ENCODE data around the gene MSLN. TPM values are rescaled to one million over a fixed set of nuclear protein-coding genes. Genes with fewer than 3 reads are reported as not detected.

Gene MSLN
- total and polyA plus RNA-seq, 5 experiments from 2014 or later: not detected

DNA sequence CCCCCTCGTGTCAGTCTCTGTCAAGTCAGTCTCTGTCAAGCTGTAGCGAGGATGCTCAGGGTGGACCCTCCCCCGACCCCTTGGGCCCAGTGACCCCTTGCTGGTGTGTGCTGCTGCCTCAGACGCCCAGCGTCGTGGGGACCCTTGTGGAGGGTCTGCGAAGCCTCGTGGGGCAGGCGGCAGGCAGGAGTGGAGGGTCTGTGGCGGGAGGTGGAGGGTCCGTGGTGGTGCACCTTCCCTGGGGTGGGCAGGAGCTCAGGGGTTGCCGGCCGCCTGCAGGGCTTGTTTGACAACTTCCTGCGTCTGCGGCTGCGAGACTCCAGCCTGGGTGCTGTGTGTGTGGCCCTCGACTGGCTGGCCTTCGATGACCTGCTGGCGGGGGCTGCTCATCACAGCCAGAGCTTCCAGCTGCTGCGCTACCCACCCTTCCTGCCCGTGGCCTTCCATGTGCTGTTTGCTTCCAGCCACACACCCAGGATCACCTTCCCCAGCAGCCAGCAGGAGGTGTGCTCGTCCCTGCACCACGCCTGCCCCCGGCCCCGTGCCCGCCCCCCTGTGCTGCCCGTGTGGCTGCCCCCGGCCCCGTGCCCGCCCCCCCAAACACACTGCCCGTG lies 34.4 kb downstream of the MSLN start:
- ATAC-seq (no peak), DNase-seq (no peak)
- Mint-ChIP-seq H3K27ac (no peak overlapping the region), H3K4me1 (peaks cover 0 to 5% (median under 1%) of the 10 kb centered on the region in 4 donors), H3K27me3 (peaks cover 0 to 15% (median 0%) of the 10 kb centered on the region in 5 donors), H3K36me3 (peaks cover 0 to 6% (median 0%) of the 10 kb centered on the region in 3 donors), H3K4me3 (no peak overlapping the region), H3K9me3 (peaks cover 0 to 3% (median 0%) of the 10 kb centered on the region in 9 donors)
- POLR2A ChIA-PET: no interaction called here

DNA sequence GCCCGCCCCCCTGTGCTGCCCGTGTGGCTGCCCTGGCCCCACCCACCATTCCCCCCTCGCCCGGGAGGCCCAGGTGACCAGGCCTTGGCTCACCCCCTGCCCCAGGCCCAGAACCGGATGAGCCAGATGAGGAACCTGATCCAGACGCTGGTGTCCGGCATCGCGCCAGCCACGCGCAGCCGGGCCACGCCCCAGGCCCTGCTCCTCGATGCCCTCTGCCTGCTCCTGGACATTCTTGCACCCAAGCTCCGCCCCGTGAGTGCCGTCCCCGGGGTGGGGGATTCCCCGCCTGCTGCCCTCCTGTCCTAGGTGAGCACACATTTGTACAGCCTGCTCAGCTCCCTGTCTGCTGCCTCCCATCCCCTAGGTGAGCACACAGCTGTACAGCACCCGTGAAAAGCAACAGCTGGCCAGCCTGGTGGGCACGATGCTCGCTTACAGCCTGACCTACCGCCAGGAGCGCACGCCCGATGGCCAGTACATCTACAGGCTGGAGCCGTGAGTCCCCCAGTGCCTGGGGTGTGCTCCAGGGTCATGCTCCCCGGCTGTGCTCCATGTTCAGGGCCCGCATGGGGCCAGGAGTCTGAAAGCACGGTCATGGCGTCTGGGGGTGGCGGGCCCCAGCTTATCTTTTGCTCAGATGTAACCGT lies 35.2 kb downstream of the MSLN start:
- no peak for ATAC-seq
- POLR2A ChIA-PET: interaction anchor here (1.0 kb wide), 1 partner anchor 54 kb away, joined by 3 read pairs; no protein-coding TSS in a partner anchor
- peak overlapping the region in 1 of 10 donors; percentile 18 for H3K27ac Mint-ChIP-seq

DNA sequence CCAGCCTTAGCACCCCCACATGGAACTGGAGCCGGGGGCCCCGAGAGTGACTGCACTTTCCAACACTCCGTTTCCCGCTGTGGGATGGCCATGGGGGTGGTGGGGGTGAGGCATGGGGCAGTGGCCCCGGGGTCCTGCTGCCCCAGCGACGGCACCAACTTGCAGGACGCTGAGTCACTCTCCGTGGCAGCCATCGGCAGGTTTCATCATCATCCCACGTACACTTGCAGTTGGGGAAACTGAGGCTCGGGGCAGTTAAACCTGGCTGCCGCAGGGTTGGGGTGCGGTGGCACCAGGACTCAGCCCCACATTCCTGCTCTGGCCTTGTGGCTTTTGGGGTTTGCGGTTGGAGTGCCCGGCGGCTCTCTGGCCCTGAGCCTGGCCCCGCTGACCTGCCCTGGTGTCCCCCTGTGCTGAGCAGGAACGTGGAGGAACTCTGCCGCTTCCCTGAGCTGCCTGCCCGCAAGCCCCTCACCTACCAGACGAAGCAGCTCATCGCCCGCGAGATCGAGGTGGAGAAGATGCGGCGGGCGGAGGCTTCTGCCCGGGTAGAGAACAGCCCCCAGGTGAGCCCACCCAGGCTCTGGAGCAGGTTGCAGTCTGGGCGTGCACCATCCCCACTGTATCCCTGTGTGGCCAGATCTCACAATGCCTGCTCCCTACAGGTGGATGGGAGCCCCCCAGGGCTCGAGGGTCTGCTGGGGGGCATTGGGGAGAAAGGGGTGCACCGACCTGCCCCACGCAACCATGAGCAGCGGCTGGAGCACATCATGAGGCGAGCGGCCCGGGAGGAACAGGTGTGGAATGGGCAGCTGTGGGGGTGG lies 36.0 kb downstream of the MSLN start:
- POLR2A ChIA-PET: interaction anchor here (1.0 kb wide), 1 partner anchor 55 kb away, joined by 3 read pairs; no protein-coding TSS in a partner anchor
- no peak overlapping the region for H3K27ac Mint-ChIP-seq
- H3K36me3 Mint-ChIP-seq: peaks cover 0 to 3% (median 0%) of the 10 kb centered on the region in 3 donors
- peaks cover 0 to 3% (median 0%) of the 10 kb centered on the region in 9 donors for H3K9me3 Mint-ChIP-seq
- H3K4me1 Mint-ChIP-seq: peaks cover 0 to 2% (median under 1%) of the 10 kb centered on the region in 4 donors
- peaks cover 0 to 21% (median 0%) of the 10 kb centered on the region in 5 donors for H3K27me3 Mint-ChIP-seq
- DNase-seq (no peak), ATAC-seq (no peak)
- peak overlapping the region in 1 of 10 donors; percentile 29 for H3K4me3 Mint-ChIP-seq

More for the DNA sequence above, 35.2 kb downstream of the MSLN start:
- peaks cover 0 to 15% (median 0%) of the 10 kb centered on the region in 5 donors for H3K27me3 Mint-ChIP-seq
- H3K4me3 Mint-ChIP-seq: no peak overlapping the region
- H3K4me1 Mint-ChIP-seq: peaks cover 0 to 5% (median under 1%) of the 10 kb centered on the region in 4 donors
- DNase-seq: no peak
- peaks cover 0 to 6% (median 0%) of the 10 kb centered on the region in 3 donors for H3K36me3 Mint-ChIP-seq
- peaks cover 0 to 3% (median 0%) of the 10 kb centered on the region in 9 donors for H3K9me3 Mint-ChIP-seq

DNA sequence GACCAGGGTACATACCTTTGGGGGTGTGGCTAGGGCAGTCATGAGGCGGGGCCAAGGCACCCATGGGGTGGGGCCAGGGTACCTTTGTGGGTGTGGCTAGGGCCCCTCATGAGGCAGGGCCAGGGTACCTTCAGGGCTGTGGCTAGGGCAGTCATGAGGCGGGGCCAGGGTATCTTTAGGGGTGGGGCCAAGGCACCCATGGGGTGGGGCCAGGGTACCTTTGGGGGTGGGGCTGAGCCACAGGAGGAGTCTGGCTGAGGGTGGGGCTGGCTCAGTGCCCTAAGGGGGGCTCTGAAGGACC lies 36.5 kb downstream of the MSLN start:
- Mint-ChIP-seq H3K4me3 (no peak overlapping the region), H3K4me1 (peaks cover 0 to 2% (median under 1%) of the 10 kb centered on the region in 4 donors), H3K9me3 (peaks cover 0 to 3% (median 0%) of the 10 kb centered on the region in 9 donors), H3K36me3 (peaks cover 0 to 2% (median 0%) of the 10 kb centered on the region in 3 donors), H3K27me3 (peaks cover 0 to 26% (median 5%) of the 10 kb centered on the region in 5 donors), H3K27ac (no peak overlapping the region)
- DNase-seq (no peak), ATAC-seq (no peak)
- POLR2A ChIA-PET: no interaction called here

DNA sequence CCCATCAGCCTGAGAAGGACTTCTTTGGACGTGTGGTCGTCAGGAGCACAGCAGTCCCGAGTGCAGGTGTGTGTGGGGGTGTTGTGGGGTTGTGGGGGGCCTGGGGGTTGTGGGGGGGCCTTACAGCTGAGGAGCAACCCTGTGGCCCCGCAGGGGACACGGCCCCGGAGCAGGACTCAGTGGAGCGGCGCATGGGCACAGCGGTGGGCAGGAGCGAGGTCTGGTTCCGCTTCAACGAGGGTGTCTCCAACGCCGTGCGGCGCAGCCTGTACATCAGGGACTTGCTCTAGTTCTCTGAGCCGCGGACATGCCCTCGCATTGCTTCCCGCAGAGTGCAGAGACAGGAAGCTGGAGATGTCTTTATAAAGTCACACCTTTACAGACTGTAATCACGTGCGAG lies 37.2 kb downstream of the MSLN start:
- no peak for ATAC-seq
- Mint-ChIP-seq H3K4me3 (no peak overlapping the region), H3K27me3 (peaks cover 0 to 32% (median 5%) of the 10 kb centered on the region in 5 donors), H3K27ac (no peak overlapping the region), H3K36me3 (peaks cover 0 to 2% (median 0%) of the 10 kb centered on the region in 3 donors), H3K4me1 (peaks cover 0 to 2% (median under 1%) of the 10 kb centered on the region in 4 donors), H3K9me3 (peaks cover 0 to 3% (median 0%) of the 10 kb centered on the region in 9 donors)
- no peak for DNase-seq
- POLR2A ChIA-PET: interaction anchor here (0.6 kb wide), 1 partner anchor 11 kb away, joined by 3 read pairs; no protein-coding TSS in a partner anchor

DNA sequence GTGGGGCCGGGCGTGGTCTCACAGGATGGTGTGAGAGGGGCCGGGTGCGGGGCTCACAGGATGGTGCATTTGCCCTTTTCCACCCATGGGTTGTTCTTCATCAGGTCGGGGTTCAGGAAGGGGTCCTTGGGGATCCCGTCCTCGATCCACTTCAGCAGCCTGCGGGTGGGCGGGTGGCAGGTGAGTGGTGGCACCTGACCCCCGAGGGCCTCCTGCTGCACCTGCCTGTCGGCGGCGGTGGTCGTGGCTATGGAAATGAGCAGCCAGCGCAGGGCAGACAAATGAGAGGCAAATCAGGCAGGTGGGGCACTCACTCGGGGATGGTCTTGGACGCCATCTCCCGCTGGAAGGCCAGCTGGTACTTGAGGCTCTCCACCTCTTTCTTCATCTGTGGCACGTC lies 38.1 kb downstream of the MSLN start:
- Mint-ChIP-seq H3K4me3 (no peak overlapping the region), H3K9me3 (peaks cover 0 to 3% (median 0%) of the 10 kb centered on the region in 9 donors), H3K27ac (no peak overlapping the region), H3K4me1 (peaks cover 0 to 2% (median under 1%) of the 10 kb centered on the region in 4 donors), H3K27me3 (peaks cover 0 to 35% (median 5%) of the 10 kb centered on the region in 5 donors), H3K36me3 (peaks cover 0 to 2% (median 0%) of the 10 kb centered on the region in 3 donors)
- DNase-seq: no peak
- POLR2A ChIA-PET: no interaction called here
- no peak for ATAC-seq

DNA sequence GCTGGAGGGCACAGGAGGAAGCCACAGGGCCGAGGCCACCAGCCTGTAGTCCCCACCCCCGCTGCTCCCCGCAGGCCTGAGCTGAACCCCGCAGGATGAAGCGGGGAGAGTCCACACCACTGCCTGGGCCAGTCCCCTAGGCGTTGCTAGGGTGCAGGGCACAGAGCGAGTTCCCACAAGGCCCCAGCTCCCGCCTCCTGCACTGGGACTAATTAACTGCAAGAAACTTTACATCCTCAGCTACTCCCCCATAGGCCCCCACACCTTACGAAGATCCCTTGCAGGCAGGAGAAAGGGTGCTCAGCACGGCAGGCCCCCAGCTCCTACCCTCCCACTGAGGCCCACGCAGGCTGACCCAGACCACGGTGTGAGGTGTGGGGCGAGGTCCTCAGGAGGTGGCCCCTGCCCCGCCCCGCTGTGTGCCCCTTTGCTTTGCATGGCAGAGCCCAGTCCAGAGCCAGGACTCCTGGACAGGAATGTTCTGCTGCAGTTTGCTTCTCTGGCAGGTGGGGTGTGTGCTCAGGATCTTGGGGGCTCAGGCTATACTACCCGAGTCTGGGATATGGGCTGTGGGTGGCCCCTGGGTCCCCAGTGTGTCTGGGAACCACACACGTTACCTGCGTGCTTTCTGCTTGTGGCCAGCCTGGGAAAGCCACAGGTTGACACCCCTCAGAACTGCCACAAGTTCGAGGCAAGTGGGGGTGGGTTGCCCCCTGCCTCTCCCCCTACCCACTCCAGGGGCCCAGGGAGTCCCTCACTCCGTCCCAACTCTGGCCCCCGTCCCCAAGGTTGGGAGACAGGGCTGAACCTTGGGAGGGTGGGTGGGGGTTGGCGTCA lies 38.8 kb downstream of the MSLN start:
- no peak for ATAC-seq
- POLR2A ChIA-PET: no interaction called here
- peaks cover 0 to 3% (median 0%) of the 10 kb centered on the region in 9 donors for H3K9me3 Mint-ChIP-seq
- peaks cover 0 to 2% (median under 1%) of the 10 kb centered on the region in 4 donors for H3K4me1 Mint-ChIP-seq
- peaks cover 0 to 2% (median 0%) of the 10 kb centered on the region in 3 donors for H3K36me3 Mint-ChIP-seq
- H3K4me3 Mint-ChIP-seq: no peak overlapping the region
- H3K27ac Mint-ChIP-seq: no peak overlapping the region
- DNase-seq: no peak
- peaks cover 0 to 35% (median 5%) of the 10 kb centered on the region in 5 donors for H3K27me3 Mint-ChIP-seq

DNA sequence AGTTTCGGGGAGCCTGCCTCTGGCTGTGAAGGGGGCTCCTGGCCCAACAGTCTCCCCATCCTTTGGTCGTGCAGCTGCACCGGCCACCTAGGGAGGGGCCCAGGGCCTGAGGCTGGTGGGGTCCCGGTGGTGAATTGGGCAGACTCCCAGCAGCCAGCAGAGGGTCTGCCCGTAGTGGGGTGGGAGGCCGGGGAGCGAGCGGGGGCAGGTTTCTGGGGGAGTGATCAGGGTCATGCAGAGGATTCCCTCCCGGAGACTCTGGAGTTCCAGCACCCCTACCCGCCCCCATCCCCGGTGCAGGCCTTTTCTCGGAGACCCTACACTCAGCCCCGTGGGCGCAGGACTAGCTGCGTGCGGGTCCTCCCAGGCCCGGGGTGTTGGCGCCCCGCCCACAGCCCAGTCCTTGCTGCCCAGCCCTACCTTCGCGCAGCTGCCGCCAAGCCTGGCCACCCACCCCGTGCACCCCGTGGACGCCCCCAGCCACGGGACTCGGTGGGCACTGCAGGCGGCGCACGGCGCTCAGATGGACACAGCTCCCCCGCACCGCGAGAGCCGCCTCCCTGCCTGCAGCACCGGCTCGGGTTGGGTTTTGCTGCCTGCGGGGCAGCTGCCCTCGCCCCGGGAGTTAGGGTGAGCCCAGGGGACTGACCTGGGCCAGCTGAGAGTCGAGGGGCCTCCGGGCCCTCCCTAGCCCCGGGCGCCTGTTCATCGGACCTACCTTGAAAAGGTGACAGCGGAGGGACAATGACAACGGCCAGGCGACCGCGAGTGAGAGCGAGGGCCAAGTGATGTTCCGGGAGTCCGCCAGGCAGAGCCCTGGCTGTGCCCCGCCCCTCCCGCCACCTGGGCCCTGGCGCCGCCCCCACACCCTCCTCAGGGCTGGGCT lies 39.7 kb downstream of the MSLN start, which contains the start of gene GNG13:
Gene GNG13 (minus strand): TSS at position 787 of the 886 bp plus-strand sequence. CDS start 1,657 bp downstream, outside the sequence.
- Mint-ChIP-seq H3K27me3 (peaks cover 0 to 35% (median 5%) of the 10 kb centered on the region in 5 donors), H3K9me3 (peaks cover 0 to 3% (median 0%) of the 10 kb centered on the region in 9 donors), H3K36me3 (peaks cover 0 to 2% (median 0%) of the 10 kb centered on the region in 3 donors), H3K4me3 (no peak within 1 kb of the TSS), H3K4me1 (peaks cover 0 to 2% (median 0%) of the 10 kb centered on the region in 4 donors), H3K27ac (no peak within 1 kb of the TSS)
- no peak for DNase-seq
- POLR2A ChIA-PET: no interaction called here
- no peak for ATAC-seq

DNA sequence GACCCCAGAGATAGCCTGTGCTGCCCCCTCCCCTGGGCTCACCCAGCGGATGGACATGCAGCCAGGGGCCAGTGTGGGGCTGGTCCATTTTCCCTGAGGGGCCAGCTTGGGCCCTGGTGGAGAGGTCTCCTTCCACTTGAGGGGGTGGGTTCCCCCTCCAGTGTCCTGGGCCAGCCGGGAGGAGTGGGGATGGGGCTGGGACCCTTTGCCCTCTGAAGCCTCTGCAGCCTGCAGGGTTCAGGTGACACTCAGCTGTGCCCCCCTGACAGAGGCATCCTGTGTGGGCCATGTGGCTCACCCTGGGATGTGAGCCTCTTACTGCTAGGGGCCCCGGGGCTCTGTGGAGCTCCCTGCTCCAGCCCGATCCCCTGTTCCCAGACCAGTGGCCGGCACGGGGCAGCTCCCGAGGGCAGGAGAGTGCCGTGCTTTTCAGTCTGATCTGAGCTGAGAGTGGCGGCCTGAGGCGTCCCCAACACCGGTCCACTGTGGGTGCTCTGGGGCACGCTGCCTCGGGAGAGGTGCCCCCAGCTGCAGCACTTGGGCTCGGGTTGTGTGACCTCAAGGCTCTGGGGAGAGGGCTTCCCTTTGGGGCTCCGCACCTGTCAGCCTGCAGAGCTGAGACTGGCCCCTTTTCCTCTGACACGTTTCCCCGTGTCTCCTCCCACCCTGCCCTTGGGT lies 40.4 kb downstream of the MSLN start:
- H3K4me1 Mint-ChIP-seq: peaks cover 0 to 1% (median 0%) of the 10 kb centered on the region in 4 donors
- peak in 1 of 2 donors; percentile 15 for ATAC-seq
- no peak for DNase-seq
- H3K27me3 Mint-ChIP-seq: peaks cover 0 to 35% (median 5%) of the 10 kb centered on the region in 5 donors
- peaks cover 0 to 3% (median 0%) of the 10 kb centered on the region in 9 donors for H3K9me3 Mint-ChIP-seq
- H3K4me3 Mint-ChIP-seq: no peak overlapping the region
- POLR2A ChIA-PET: no interaction called here
- no peak overlapping the region for H3K27ac Mint-ChIP-seq
- peaks cover 0 to 2% (median 0%) of the 10 kb centered on the region in 3 donors for H3K36me3 Mint-ChIP-seq

DNA sequence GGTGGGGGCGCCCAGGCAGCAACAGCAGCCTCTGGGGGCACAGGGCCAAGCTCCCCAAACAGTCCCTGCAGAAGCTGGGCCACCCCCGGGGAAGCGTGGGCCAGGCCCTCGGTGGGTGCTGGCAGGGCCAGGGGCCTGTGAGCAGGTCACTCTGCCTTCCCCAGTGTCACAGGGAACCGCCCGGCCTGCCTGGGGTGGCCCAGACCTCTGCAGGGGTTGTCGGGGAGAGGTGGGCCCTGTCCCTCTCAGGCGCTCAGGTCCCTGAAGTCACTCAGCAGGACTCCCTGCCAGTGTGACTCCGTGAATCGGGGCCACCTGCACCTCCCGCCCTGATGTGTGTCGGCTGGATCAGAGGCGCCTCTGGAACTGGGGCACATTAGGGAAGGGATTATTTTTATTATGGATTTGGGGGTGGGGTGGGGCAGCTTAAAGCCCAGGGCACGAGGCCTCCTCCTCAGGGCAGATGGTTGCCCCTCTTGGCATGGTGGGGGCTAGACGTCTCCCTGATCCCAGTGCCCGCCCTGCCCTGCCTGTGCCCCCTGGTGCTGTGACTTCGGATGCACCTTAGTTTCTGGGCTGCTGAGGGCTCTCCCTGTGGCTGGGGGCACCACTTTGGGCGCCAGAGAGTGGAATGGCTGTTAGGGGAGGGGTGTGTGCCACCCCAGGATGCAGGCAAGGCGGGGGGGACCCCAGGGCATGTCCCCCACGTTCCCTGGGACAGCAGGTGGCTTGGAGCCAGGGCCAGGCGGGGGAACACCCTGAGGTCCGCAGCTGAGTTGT lies 41.2 kb downstream of the MSLN start:
- Mint-ChIP-seq H3K36me3 (peaks cover 0 to 2% (median 0%) of the 10 kb centered on the region in 3 donors), H3K27ac (no peak overlapping the region), H3K4me1 (peaks cover 0 to 2% (median 0%) of the 10 kb centered on the region in 4 donors), H3K27me3 (peaks cover 0 to 35% (median 5%) of the 10 kb centered on the region in 5 donors), H3K9me3 (peaks cover 0 to 3% (median 0%) of the 10 kb centered on the region in 9 donors), H3K4me3 (no peak overlapping the region)
- POLR2A ChIA-PET: no interaction called here
- peak in 1 of 2 donors; percentile 17 for ATAC-seq
- DNase-seq: no peak

Data from naive thymus-derived CD8-positive, alpha-beta T cell (primary cell).